ENCODE results near the gene LZTS2. TPM values are rescaled to one million over a fixed set of nuclear protein-coding genes. Genes with fewer than 3 reads are reported as not detected.

Gene LZTS2
- polyA plus RNA-seq, 2 of the 4 experiments (the other 2 are of a cell fraction) = 13.8 to 35.5 TPM

DNA sequence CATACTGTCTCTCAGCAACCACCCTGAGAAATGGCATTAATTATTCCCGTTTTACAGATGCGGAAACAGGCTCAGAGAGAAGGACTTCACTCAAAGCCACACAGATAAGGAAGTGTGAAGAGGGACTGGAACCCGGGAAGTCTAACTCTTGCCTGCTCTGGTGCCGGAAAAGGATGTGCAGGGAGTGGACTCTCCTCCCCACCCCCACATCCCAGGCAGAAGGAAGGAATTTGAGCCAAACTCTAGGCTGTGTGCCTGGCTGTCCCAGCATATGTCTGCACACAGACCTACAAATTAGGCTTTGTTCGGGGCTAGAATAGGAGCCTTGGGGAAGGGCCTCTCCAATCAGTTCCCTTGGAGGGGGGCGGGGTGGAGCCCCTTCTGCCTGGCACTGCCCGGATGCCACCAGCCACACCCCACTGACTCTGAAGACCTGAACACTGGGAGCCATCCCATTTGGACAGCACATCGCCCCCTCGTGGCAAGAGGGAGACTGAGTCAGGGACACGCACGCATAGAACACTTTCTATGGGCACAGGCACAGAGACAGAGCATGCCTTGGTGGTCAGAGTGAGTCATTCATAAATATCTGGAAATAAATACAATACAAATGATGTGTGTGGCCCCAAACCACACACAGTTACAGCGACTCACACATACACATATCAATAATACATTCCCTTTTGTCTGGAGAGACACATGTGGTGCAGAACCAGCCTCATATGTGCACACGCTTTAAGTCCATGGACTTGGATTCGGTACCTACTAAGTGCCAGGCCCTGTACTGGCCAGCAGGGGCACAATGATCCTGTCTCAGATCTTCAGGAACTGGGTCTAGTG lies 13.1 kb downstream of the LZTS2 start (continued):
- TF ChIP-seq, protein P1, sequence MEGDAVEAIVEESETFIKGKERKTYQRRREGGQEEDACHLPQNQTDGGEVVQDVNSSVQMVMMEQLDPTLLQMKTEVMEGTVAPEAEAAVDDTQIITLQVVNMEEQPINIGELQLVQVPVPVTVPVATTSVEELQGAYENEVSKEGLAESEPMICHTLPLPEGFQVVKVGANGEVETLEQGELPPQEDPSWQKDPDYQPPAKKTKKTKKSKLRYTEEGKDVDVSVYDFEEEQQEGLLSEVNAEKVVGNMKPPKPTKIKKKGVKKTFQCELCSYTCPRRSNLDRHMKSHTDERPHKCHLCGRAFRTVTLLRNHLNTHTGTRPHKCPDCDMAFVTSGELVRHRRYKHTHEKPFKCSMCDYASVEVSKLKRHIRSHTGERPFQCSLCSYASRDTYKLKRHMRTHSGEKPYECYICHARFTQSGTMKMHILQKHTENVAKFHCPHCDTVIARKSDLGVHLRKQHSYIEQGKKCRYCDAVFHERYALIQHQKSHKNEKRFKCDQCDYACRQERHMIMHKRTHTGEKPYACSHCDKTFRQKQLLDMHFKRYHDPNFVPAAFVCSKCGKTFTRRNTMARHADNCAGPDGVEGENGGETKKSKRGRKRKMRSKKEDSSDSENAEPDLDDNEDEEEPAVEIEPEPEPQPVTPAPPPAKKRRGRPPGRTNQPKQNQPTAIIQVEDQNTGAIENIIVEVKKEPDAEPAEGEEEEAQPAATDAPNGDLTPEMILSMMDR (IDR thresholded peaks at IDR 0.05) = peak; percentile 95
- TF ChIP-seq NPAS2 (CRISPR knock-in tag; IDR thresholded peaks at IDR 0.05; ENCODE audit: borderline replicate concordance) (no peak), JUN (IDR thresholded peaks at IDR 0.05) (peak in 1 of 2 experiments; percentile 33; a peak in 1 of 5 replicates), MAZ (IDR thresholded peaks at IDR 0.05; ENCODE audit: borderline replicate concordance, low read depth, low read length) (no peak), SMC3 (IDR thresholded peaks at IDR 0.05) (peak; percentile 68), GATA3 (IDR thresholded peaks at IDR 0.05; ENCODE audit: borderline replicate concordance) (no peak), EP300 (IDR thresholded peaks at IDR 0.05) (no peak), EHF (CRISPR knock-in tag; IDR thresholded peaks at IDR 0.05) (no peak), SREBF2 (IDR thresholded peaks at IDR 0.05) (no peak), KDM1A (IDR thresholded peaks at IDR 0.05; ENCODE audit: low read depth) (peak; percentile 86), FOSL2 (IDR thresholded peaks at IDR 0.05) (no peak), FOSL2 (CRISPR knock-in tag; IDR thresholded peaks at IDR 0.05) (peak; percentile 80; the same call in 1 of the 2 replicates), NR3C1 (IDR thresholded peaks at IDR 0.05) (no peak), RAD21 (conservative IDR thresholded peaks at IDR 0.05 in 1 of 2, IDR thresholded peaks at IDR 0.05 in 1 of 2) (peak; percentile 54 to 67), HEYL (CRISPR knock-in tag; IDR thresholded peaks at IDR 0.05) (no peak), NFE2L2 (conservative IDR thresholded peaks at IDR 0.05; ENCODE audit: low read length) (no peak), MYC (IDR thresholded peaks at IDR 0.05; ENCODE audit: borderline replicate concordance, low read length) (peak; percentile 41; the same call in 1 of the 2 replicates), HDAC2 (IDR thresholded peaks at IDR 0.05) (peak; percentile 56; the same call in 1 of the 2 replicates), MAX (IDR thresholded peaks at IDR 0.05) (peak; percentile 81)

DNA sequence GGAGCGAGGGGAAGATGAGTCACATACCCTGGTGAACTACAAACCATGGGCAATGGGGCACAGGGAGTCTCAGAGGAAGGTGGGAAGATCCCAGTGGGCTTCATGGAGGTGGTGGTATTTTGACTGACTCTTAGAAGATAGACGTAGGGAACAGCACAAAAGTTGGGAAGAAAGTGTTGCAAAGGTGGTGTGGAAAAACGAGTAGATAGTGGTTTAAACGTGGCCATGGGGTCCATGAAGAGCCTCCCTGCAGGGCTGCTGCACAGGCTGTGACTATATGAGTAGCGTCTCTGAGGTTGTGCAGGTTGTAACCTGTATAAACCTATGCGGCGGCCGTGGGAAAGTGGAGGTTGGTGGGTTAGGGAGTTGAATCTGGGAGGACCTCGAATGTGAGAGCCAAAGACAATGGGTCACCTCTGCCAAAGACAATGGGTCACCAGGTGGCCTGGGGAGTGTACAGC lies 13.8 kb downstream of the LZTS2 start:
- ATAC-seq = no peak
- ChIA-PET POLR2A (no interaction called here), CTCF (interaction anchor here (0.7 to 59.3 kb wide), 15 partner anchors 17 to 477 kb away, joined by 3 to 2364 read pairs (median 5); partner anchors contain the start of genes KAZALD1, LZTS2, MRPL43 and PDZD7)
- no peak for DNase-seq (ENCODE audit: low read depth in 1 of 2, low spot score in 1 of 2)
- Histone ChIP-seq H3K4me2 (peak overlapping the region; percentile 51), H3K27ac (peak overlapping the region; percentile 3 to 70; a peak in 4 of 6 replicates), H3K4me3 (no peak overlapping the region), H3K9me3 (no peaks in the 10 kb centered on the region), H3K4me1 (peaks cover 32% of the 10 kb centered on the region)
- TF ChIP-seq NR3C1 (IDR thresholded peaks at IDR 0.05) = no peak
- peak; percentile 87 for TF ChIP-seq ZFP36 (IDR thresholded peaks at IDR 0.05; ENCODE audit: borderline replicate concordance, partially characterized antibody)
- FAIRE-seq = no peak
- WGBS (ENCODE audit: missing lambda C conversion rate) = 49% methylated on average over 9 of the region's 9 CpGs

GRCh38 chr10:101014230-101014884 lies 14.7 kb downstream of the LZTS2 start:
- FAIRE-seq = no peak
- H3K4me1 ChIP-seq = peaks cover 32% of the 10 kb centered on the region
- DNase-seq (ENCODE audit: low read depth in 1 of 2, low spot score in 1 of 2) = peak; percentile 71 to 82
- ChIA-PET POLR2A (interaction anchor here (1.3 to 1.6 kb wide), 3 partner anchors 17 to 27 kb away, joined by 4 to 5 read pairs (median 5); partner anchors contain the start of genes MRPL43, PDZD7, SFXN3 and TWNK), CTCF (interaction anchor here (0.7 to 59.3 kb wide), 25 partner anchors 18 to 919 kb away, joined by 3 to 2364 read pairs (median 3); partner anchors contain the start of genes KAZALD1, LZTS2, MRPL43 and PDZD7)
- peak overlapping the region in 1 of 2 experiments; percentile 66; a peak in 3 of 6 replicates for H3K27ac ChIP-seq
- peak overlapping the region; percentile 9; the same call in 2 of the 3 replicates for H3K4me2 ChIP-seq
- H3K9me3 ChIP-seq = no peaks in the 10 kb centered on the region
- WGBS (ENCODE audit: missing lambda C conversion rate) = 21% methylated on average over 11 of the region's 11 CpGs
- ATAC-seq = peak; percentile 30 to 63; a peak in 3 of 6 replicates
- no peak overlapping the region for H3K4me3 ChIP-seq
- peak; percentile 53; the same call in 1 of the 2 replicates for TF ChIP-seq MYC (IDR thresholded peaks at IDR 0.05; ENCODE audit: borderline replicate concordance, low read length)
- TF ChIP-seq, protein P1 (IDR thresholded peaks at IDR 0.05) = peak; percentile 79
- peak; percentile 83 to 86 for TF ChIP-seq RAD21 (conservative IDR thresholded peaks at IDR 0.05 in 1 of 2, IDR thresholded peaks at IDR 0.05 in 1 of 2)
- peak; percentile 61 for TF ChIP-seq SMC3 (IDR thresholded peaks at IDR 0.05)
- TF ChIP-seq FOSB (CRISPR knock-in tag; IDR thresholded peaks at IDR 0.05) = no peak
- no peak for TF ChIP-seq E2F6 (IDR thresholded peaks at IDR 0.05; ENCODE audit: borderline replicate concordance, low read depth)

Data from A549 (cell line).